Pancreas (tissue), 10 donors: ENCODE results near the gene ESAM. TPM values are rescaled to one million over a fixed set of nuclear protein-coding genes. Genes with fewer than 3 reads are reported as not detected.

Source experiments
- ATAC-seq, 4 donors: fragments of 200-7000 bp; cut with Tn5 transposase; one replicate each; pipeline versions ENCODE4 v1.8.0 to v1.9.1; 2020; ENCODE audit warnings: mild to moderate bottlenecking in 4 of 4, moderate library complexity in 4 of 4
- DNase-seq, 6 donors: peaks; one replicate each; pipeline ENCODE4 v3.0.0-alpha.2; 2020
- FAIRE-seq: peaks from 2 replicates; lab custom pipeline; 2012; peaks lifted over from hg19 to GRCh38; lab: Jason Lieb, UNC
- H3K27ac ChIP-seq, 4 donors: fragments of 200-600 bp; sonication (generic); 1 replicate in 3 of 4; 2 replicates in 1 of 4; pipeline versions ENCODE4 v1.5.0 to v1.8.0; 2020
- H3K27me3 ChIP-seq, 4 donors: fragments of 200-600 bp; one replicate each; pipeline ENCODE4 v1.8.0; 2021
- H3K36me3 ChIP-seq, 3 donors: fragments of 200-600 bp; sonication (generic) in 1 of 3; one replicate each; pipeline versions ENCODE4 v1.5.0 to v1.8.0; 2020 to 2021
- H3K4me1 ChIP-seq, 3 donors: fragments of 200-600 bp; one replicate each; pipeline ENCODE4 v1.8.0; 2021
- H3K4me3 ChIP-seq, 4 donors: fragments of 200-600 bp; sonication (generic) in 2 of 4; one replicate each; pipeline versions ENCODE4 v1.5.0 to v1.8.0; 2020 to 2021
- H3K9me3 ChIP-seq, 4 donors: fragments of 200-600 bp; one replicate each; pipeline ENCODE4 v1.8.0; 2021
- CTCF ChIP-seq, 4 donors: fragments of 200-600 bp; sonication (generic) in 3 of 4; IDR thresholded peaks; one replicate each; pipeline versions ENCODE4 v1.5.0 to v1.8.0; 2021; ENCODE audit warnings: antibody characterized with exemption in 4 of 4
- WGBS, 2 donors: extraction: QIAGEN DNeasy Blood & Tissue Kit; methylation state at CpG; one replicate each; pipeline ENCODE4 v1.1.7; 2013; 5-methylcytosine and 5-hydroxymethylcytosine counted together
- intact Hi-C, 3 donors: fragments of 100-400 bp; cut with DNase I; formaldehyde crosslinking; loops; one replicate each; pipeline versions ENCODE4 v1.11.1 to v1.14.2; 2022
- polyA plus RNA-seq, 2 donors: library from polyadenylated mRNA; stranded (reverse); fragments of 200-250 nt; gene quantifications; one replicate each; pipeline ENCODE4 v1.2.3, GENCODE V29; 2013
- total RNA-seq, 6 donors: library from RNA; stranded (reverse); fragmentation: NEBNext Ultra II Directional in 4 of 6; extraction: Animal tissue kit (Norgen Biotek cat#: 25700) in 4 of 6; gene quantifications; one replicate each; pipeline versions ENCODE4 v1.2.1 to v1.2.4, GENCODE V29; 2021 to 2023
- donor health status: healthy with polysubstance abuse.
- donor health status: DM: no; HTN: no; CAD: no; lungs with moderate emphysema.
- donor health status: DM: no; HTN: no; CAD: no.
- donor health status: control.
- donor health status: control.
- donor health status: Bipolar disorder and iron deficiency.
- donor health status: DM: yes; HTN: yes; CAD: no.
- donor health status: DM: no; HTN: no; CAD: no.
- donor health status: DM: no; HTN: no; CAD: no.
- donor health status: DM: yes; HTN: yes; CAD: no.

ESAM gene
- total and polyA plus RNA-seq, 8 donors: 5.0 to 27.1 (median 7.8) TPM

GRCh38 chr11:124745270-124745834, 16.7 kb downstream of the ESAM start:
- ATAC-seq (peak in 1 of 4 donors; percentile 3), FAIRE-seq (no peak), DNase-seq (peak in 2 of 6 donors; percentile 23 to 56)
- 19 to 20% methylated on average over 33 to 44 of the region's 44 CpGs for WGBS, 2 donors
- H3K4me3 ChIP-seq: peak overlapping the region in 2 of 4 donors; percentile 53 to 62
- peaks cover 0 to 9% (median 0%) of the 10 kb centered on the region in 4 donors for H3K27me3 ChIP-seq
- H3K4me1 ChIP-seq: peaks cover 0 to 5% (median 0%) of the 10 kb centered on the region in 3 donors
- intact Hi-C loops: loop anchor here in 1 of 3 donors (10.0 kb wide), 1 partner anchor 71 kb away; the partner anchor contains the start of genes SIAE and SPA17
- H3K9me3 ChIP-seq: no peaks in the 10 kb centered on the region
- TF ChIP-seq CTCF (IDR thresholded peaks at IDR 0.05): no peak
- H3K36me3 ChIP-seq: no peaks in the 10 kb centered on the region
- H3K27ac ChIP-seq: no peak overlapping the region

DNA sequence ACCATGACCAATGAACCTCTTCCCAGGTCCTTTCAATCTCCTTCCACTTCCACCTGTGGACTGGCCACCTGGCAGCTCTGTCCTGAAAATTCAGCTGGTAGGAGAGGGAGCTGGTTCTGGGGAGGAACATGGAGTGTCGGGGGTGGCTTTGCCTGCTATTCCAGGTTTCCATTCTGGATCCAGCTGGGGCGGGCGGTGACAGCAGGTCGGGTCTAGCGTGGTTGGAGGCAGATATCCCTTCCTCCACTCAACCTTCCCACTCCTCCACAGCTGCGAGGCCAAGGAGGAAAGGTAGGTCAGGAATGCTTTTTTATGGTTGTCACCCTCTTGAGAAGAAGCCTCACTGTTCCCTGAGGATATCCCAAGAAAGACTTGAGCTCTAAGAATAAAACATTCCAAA, 19.0 kb downstream of the ESAM start:
- Histone ChIP-seq H3K4me1 (peaks cover 0 to 14% (median 0%) of the 10 kb centered on the region in 3 donors), H3K27ac (no peak overlapping the region), H3K4me3 (no peak overlapping the region), H3K27me3 (peaks cover 0 to 9% (median 0%) of the 10 kb centered on the region in 4 donors), H3K9me3 (no peaks in the 10 kb centered on the region), H3K36me3 (no peaks in the 10 kb centered on the region)
- no peak for ATAC-seq
- DNase-seq: no peak
- WGBS, 2 donors: 76 to 78% methylated on average over 6 of the region's 6 CpGs
- no peak for TF ChIP-seq CTCF (IDR thresholded peaks at IDR 0.05)
- no peak for FAIRE-seq
- intact Hi-C loops: loop anchor here in 1 of 3 donors (10.0 kb wide), 1 partner anchor 68 kb away; the partner anchor contains the start of genes SIAE and SPA17

DNA sequence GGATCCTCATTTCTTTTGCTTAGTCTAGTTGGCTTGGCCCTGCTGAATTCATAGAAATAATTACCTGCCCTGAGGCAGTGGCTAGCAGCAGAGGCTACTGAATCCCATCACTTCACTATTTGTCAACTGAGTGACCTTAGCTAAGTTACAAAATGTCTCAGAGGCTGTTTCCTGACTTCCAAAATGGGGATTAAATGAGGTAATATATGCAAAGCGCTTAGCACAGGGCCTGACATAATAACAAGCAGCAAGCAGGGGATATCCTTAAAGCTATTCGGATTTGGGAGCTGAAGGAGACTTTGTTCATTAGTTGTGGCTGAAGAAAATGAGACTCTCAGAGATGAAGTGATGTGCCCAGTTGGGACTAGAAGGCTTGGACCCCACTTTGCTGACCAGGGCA, 19.5 kb downstream of the ESAM start:
- TF ChIP-seq CTCF (IDR thresholded peaks at IDR 0.05): no peak
- H3K4me1 ChIP-seq: peaks cover 0 to 14% (median 0%) of the 10 kb centered on the region in 3 donors
- FAIRE-seq (no peak), DNase-seq (no peak), ATAC-seq (no peak)
- no peak overlapping the region for H3K27ac ChIP-seq
- no peaks in the 10 kb centered on the region for H3K9me3 ChIP-seq
- intact Hi-C loops: loop anchor here in 1 of 3 donors (10.0 kb wide), 1 partner anchor 68 kb away; the partner anchor contains the start of genes SIAE and SPA17
- H3K36me3 ChIP-seq: no peaks in the 10 kb centered on the region
- no peak overlapping the region for H3K4me3 ChIP-seq
- 58 to 60% methylated on average over 2 of the region's 2 CpGs for WGBS, 2 donors
- peaks cover 0 to 9% (median 0%) of the 10 kb centered on the region in 4 donors for H3K27me3 ChIP-seq

GRCh38 chr11:124740277-124740882, 21.7 kb downstream of the ESAM start:
- Histone ChIP-seq H3K4me3 (peak overlapping the region; percentile 0 to 58 (median 33)), H3K4me1 (peaks cover 0 to 14% (median 0%) of the 10 kb centered on the region in 3 donors), H3K9me3 (no peaks in the 10 kb centered on the region), H3K36me3 (no peaks in the 10 kb centered on the region), H3K27ac (no peak overlapping the region), H3K27me3 (peaks cover 0 to 9% (median 0%) of the 10 kb centered on the region in 4 donors)
- peak in 2 of 4 donors; percentile 11 to 22 for TF ChIP-seq CTCF (IDR thresholded peaks at IDR 0.05)
- DNase-seq (peak in 4 of 6 donors; percentile 7 to 63 (median 34)), FAIRE-seq (no peak), ATAC-seq (peak; percentile 11 to 43 (median 24))
- intact Hi-C loops: loop anchor here in 1 of 3 donors (10.0 kb wide), 1 partner anchor 66 kb away; the partner anchor contains the start of genes SIAE and SPA17
- WGBS, 2 donors: 6 to 9% methylated on average over 36 to 37 of the region's 37 CpGs
